Left lung (tissue), 10 donors: ENCODE data around the gene SLMAP. TPM values are rescaled to one million over a fixed set of nuclear protein-coding genes. Genes with fewer than 3 reads are reported as not detected.

Experiments
- ATAC-seq: fragments of 200-7000 bp; cut with Tn5 transposase; one replicate; pipeline ENCODE4 v1.9.1; 2020; ENCODE audit warnings: moderate library complexity
- DNase-seq, 4 donors: peaks; one replicate each; pipeline ENCODE4 v3.0.0-alpha.2; 2013 to 2020
- H3K27ac ChIP-seq, 2 donors: fragments of 200-600 bp; sonication (generic) in 1 of 2; one replicate each; pipeline versions ENCODE4 v1.5.0 to v1.8.0; 2020 to 2021
- H3K27me3 ChIP-seq, 2 donors: fragments of 200-600 bp; sonication (generic) in 1 of 2; one replicate each; pipeline versions ENCODE4 v1.5.0 to v1.8.0; 2020 to 2021
- H3K36me3 ChIP-seq, 2 donors: fragments of 200-600 bp; sonication (generic) in 1 of 2; one replicate each; pipeline versions ENCODE4 v1.5.0 to v1.8.0; 2020 to 2021
- H3K4me1 ChIP-seq, 2 donors: fragments of 200-600 bp; one replicate each; pipeline ENCODE4 v1.8.0; 2021
- H3K4me3 ChIP-seq, 2 donors: fragments of 200-600 bp; sonication (generic) in 1 of 2; one replicate each; pipeline versions ENCODE4 v1.5.0 to v1.8.0; 2020 to 2021; ENCODE audit warnings: mild to moderate bottlenecking in 1 of 2
- H3K9me3 ChIP-seq, 2 donors: fragments of 200-600 bp; sonication (generic) in 1 of 2; one replicate each; pipeline versions ENCODE4 v1.5.0 to v1.8.0; 2020 to 2021
- CTCF ChIP-seq, 2 donors: fragments of 200-600 bp; sonication (generic) in 1 of 2; IDR thresholded peaks; one replicate each; pipeline versions ENCODE4 v1.5.0 to v1.8.0; 2021; ENCODE audit warnings: antibody characterized with exemption in 2 of 2
- intact Hi-C, 2 donors: fragments of 100-400 bp; cut with DNase I; formaldehyde crosslinking; loops; one replicate each; pipeline versions ENCODE4 v1.11.2 to v1.14.2; 2022
- polyA plus RNA-seq, 6 donors: library from polyadenylated mRNA; unstranded; fragments of 120-200 nt; gene quantifications; one replicate each; pipeline ENCODE4 v1.2.1, GENCODE V29; 2013; ENCODE audit not compliant: insufficient read length in 6 of 6
- total RNA-seq, 2 donors: library from RNA; stranded (reverse); fragmentation: NEBNext Ultra II Directional; extraction: Animal tissue kit (Norgen Biotek cat#: 25700); gene quantifications; one replicate each; pipeline ENCODE4 v1.2.1, GENCODE V29; 2021
- donor health status: DM: no; HTN: yes; CAD: no.
- donor health status: DM: no; HTN: no; CAD: no.

SLMAP gene
- total and polyA plus RNA-seq, 8 donors = 43.1 to 65.3 (median 56.3) TPM

GRCh38 chr3:57783186-57784088 is 27.3 kb downstream of the SLMAP start:
- Histone ChIP-seq H3K4me3 (no peak overlapping the region), H3K36me3 (no peaks in the 10 kb centered on the region), H3K27me3 (no peaks in the 10 kb centered on the region), H3K4me1 (peaks cover 0 to 35% of the 10 kb centered on the region in 2 donors), H3K9me3 (no peaks in the 10 kb centered on the region), H3K27ac (no peak overlapping the region)
- intact Hi-C loops = no loop called here
- DNase-seq (no peak), ATAC-seq (peak; percentile 87)
- no peak for TF ChIP-seq CTCF (IDR thresholded peaks at IDR 0.05)

- no peaks in the 10 kb centered on the region for H3K9me3 ChIP-seq
- H3K4me3 ChIP-seq = no peak overlapping the region
- no peaks in the 10 kb centered on the region for H3K27me3 ChIP-seq
- ATAC-seq (peak; percentile 11), DNase-seq (no peak)
- no peak overlapping the region for H3K27ac ChIP-seq
- H3K4me1 ChIP-seq = peaks cover 0 to 32% of the 10 kb centered on the region in 2 donors
- no peaks in the 10 kb centered on the region for H3K36me3 ChIP-seq
- no peak for TF ChIP-seq CTCF (IDR thresholded peaks at IDR 0.05)
- intact Hi-C loops = no loop called here
These were observed 28.1 kb downstream of the SLMAP start for GRCh38 chr3:57784089-57784735.

- Histone ChIP-seq H3K4me1 (peaks cover 0 to 32% of the 10 kb centered on the region in 2 donors), H3K9me3 (no peaks in the 10 kb centered on the region), H3K4me3 (no peak overlapping the region), H3K36me3 (no peaks in the 10 kb centered on the region), H3K27ac (no peak overlapping the region), H3K27me3 (no peaks in the 10 kb centered on the region)
- intact Hi-C loops = no loop called here
- DNase-seq (no peak), ATAC-seq (no peak)
- no peak for TF ChIP-seq CTCF (IDR thresholded peaks at IDR 0.05)
These were observed 29.3 kb downstream of the SLMAP start for GRCh38 chr3:57785446-57785845.

GRCh38 chr3:57787867-57788623 is 31.9 kb downstream of the SLMAP start:
- intact Hi-C loops = no loop called here
- Histone ChIP-seq H3K4me3 (no peak overlapping the region), H3K27ac (no peak overlapping the region), H3K27me3 (no peaks in the 10 kb centered on the region), H3K9me3 (no peaks in the 10 kb centered on the region), H3K4me1 (peaks cover 0 to 48% of the 10 kb centered on the region in 2 donors), H3K36me3 (no peaks in the 10 kb centered on the region)
- no peak for TF ChIP-seq CTCF (IDR thresholded peaks at IDR 0.05)
- no peak for ATAC-seq
- DNase-seq = no peak

- intact Hi-C loops = no loop called here
- no peak for DNase-seq
- Histone ChIP-seq H3K4me1 (peaks cover 4 to 46% of the 10 kb centered on the region in 2 donors), H3K4me3 (no peak overlapping the region), H3K27ac (no peak overlapping the region), H3K27me3 (no peaks in the 10 kb centered on the region), H3K9me3 (no peaks in the 10 kb centered on the region), H3K36me3 (no peaks in the 10 kb centered on the region)
- TF ChIP-seq CTCF (IDR thresholded peaks at IDR 0.05) = no peak
- ATAC-seq = no peak
These were observed 32.5 kb downstream of the SLMAP start for GRCh38 chr3:57788624-57789018.
